MM.1S (cell line): ENCODE results near the gene MTMR8.

ENCODE experiments used
- EZH2 ChIP-seq: fragments of 300-600 bp; sonication (generic); optimal IDR thresholded peaks from 2 replicates; pipeline ENCODE3; 2017; ENCODE audit warnings: low read depth, mild to moderate bottlenecking, antibody characterized with exemption, low read length, mixed read lengths
- TF ChIP-seq, protein P1 (sequence below): fragments of 300-600 bp; sonication (generic); IDR thresholded peaks from 2 replicates; pipeline ENCODE4 v1.5.1; 2016; ENCODE audit warnings: antibody characterized with exemption, low read length, mixed read lengths

GRCh38 chrX:64229154-64229553 is 166.1 kb downstream of the MTMR8 start:
- TF ChIP-seq, protein P1, sequence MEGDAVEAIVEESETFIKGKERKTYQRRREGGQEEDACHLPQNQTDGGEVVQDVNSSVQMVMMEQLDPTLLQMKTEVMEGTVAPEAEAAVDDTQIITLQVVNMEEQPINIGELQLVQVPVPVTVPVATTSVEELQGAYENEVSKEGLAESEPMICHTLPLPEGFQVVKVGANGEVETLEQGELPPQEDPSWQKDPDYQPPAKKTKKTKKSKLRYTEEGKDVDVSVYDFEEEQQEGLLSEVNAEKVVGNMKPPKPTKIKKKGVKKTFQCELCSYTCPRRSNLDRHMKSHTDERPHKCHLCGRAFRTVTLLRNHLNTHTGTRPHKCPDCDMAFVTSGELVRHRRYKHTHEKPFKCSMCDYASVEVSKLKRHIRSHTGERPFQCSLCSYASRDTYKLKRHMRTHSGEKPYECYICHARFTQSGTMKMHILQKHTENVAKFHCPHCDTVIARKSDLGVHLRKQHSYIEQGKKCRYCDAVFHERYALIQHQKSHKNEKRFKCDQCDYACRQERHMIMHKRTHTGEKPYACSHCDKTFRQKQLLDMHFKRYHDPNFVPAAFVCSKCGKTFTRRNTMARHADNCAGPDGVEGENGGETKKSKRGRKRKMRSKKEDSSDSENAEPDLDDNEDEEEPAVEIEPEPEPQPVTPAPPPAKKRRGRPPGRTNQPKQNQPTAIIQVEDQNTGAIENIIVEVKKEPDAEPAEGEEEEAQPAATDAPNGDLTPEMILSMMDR, result no peak
- TF ChIP-seq EZH2, result no peak
